ENCODE measurements around the gene EPHB1. TPM values are rescaled to one million over a fixed set of nuclear protein-coding genes. Genes with fewer than 3 reads are reported as not detected.

The EPHB1 gene
- total RNA-seq, 1 experiment from 2014 or later, result 2.8 TPM

GRCh38 chr3:135072431-135072830 is 277.4 kb downstream of the EPHB1 start:
- no peak overlapping the region for H3K4me2 ChIP-seq (ENCODE audit: insufficient read depth, insufficient read length, low read length)
- Mint-ChIP-seq H3K36me3 (ENCODE audit: insufficient read depth in 1 of 3, low read depth in 3 of 3) (peaks cover 0 to 15% (median 4%) of the 10 kb centered on the region in 3 experiments; a peak in 5 of 7 replicates), H3K4me3 (no peak overlapping the region), H3K27ac (no peak overlapping the region; a peak in 1 of 7 replicates), H3K27me3 (ENCODE audit: low read depth) (peaks cover 1% of the 10 kb centered on the region; the same call in 1 of the 2 replicates), H3K9me3 (peaks cover 8% of the 10 kb centered on the region in 2 experiments; a peak in 4 of 5 replicates), H3K4me1 (peaks cover 7 to 9% of the 10 kb centered on the region in 2 experiments)
- no peak overlapping the region for H2BK5ac ChIP-seq (ENCODE audit: insufficient read length, low read length)
- H3K79me2 ChIP-seq (ENCODE audit: insufficient read depth, low read length), result no peaks in the 10 kb centered on the region
- H3K27ac ChIP-seq (ENCODE audit: insufficient read length, low read depth, low read length), result no peak overlapping the region
- H2BK12ac ChIP-seq (ENCODE audit: insufficient read length, low read depth, low read length), result no peak overlapping the region
- H2BK20ac ChIP-seq (ENCODE audit: low read depth, low read length, poor library complexity, severe bottlenecking), result no peak overlapping the region
- no peaks in the 10 kb centered on the region for H3K9me3 ChIP-seq (ENCODE audit: control insufficient read depth, low read depth, low read length)
- WGBS (ENCODE audit: extremely low coverage, insufficient read length, low lambda C conversion rate), result no CpG with 5 or more reads among the region's 5 CpGs
- no peaks in the 10 kb centered on the region for H3K79me1 ChIP-seq (ENCODE audit: insufficient read depth, low read depth, low read length, poor library complexity, severe bottlenecking)
- no peak overlapping the region for H2BK15ac ChIP-seq (ENCODE audit: low read depth, low read length)
- no peak for TF ChIP-seq CTCF (conservative IDR thresholded peaks at IDR 0.05)
- no peak overlapping the region for H3K18ac ChIP-seq (ENCODE audit: insufficient read length, low read depth, low read length)
- H3K9ac ChIP-seq (ENCODE audit: extremely low read depth, insufficient read length, low read length), result no peak overlapping the region
- H3K4me1 ChIP-seq (ENCODE audit: insufficient read depth, low read length), result no peaks in the 10 kb centered on the region
- H3K23me2 ChIP-seq (ENCODE audit: insufficient read length, low read depth, low read length, poor library complexity, severe bottlenecking), result no peaks in the 10 kb centered on the region
- H4K8ac ChIP-seq (replicated peaks; ENCODE audit: insufficient read length, low read depth, low read length), result no peak overlapping the region
- no peak overlapping the region for H3T11ph ChIP-seq (ENCODE audit: low read length)
- no peak overlapping the region for H3K14ac ChIP-seq (ENCODE audit: insufficient read depth, low read length)
- no peak overlapping the region for H4K5ac ChIP-seq (ENCODE audit: insufficient read length, low read depth, low read length)
- no peak overlapping the region for H3K56ac ChIP-seq (ENCODE audit: insufficient read length, low read depth, low read length)
- H2AK5ac ChIP-seq (ENCODE audit: insufficient read length, low read length), result no peak overlapping the region
- H2AFZ ChIP-seq (ENCODE audit: low read length), result no peak overlapping the region
- DNase-seq, result no peak
- no peak overlapping the region for H3K23ac ChIP-seq (ENCODE audit: insufficient read length, low read depth, low read length)
- H4K91ac ChIP-seq (ENCODE audit: insufficient read length, low read depth, low read length), result no peak overlapping the region
- no peaks in the 10 kb centered on the region for H4K20me1 ChIP-seq (ENCODE audit: control insufficient read depth, insufficient read depth, insufficient read length)
- no peak overlapping the region for H2BK120ac ChIP-seq (ENCODE audit: low read depth, low read length, poor library complexity, severe bottlenecking)
- H3K4ac ChIP-seq (ENCODE audit: low read depth, low read length), result no peak overlapping the region
- no peaks in the 10 kb centered on the region for H3K27me3 ChIP-seq (ENCODE audit: insufficient read depth, low read length)

All from H9 (cell line).